ENCODE data around the gene GNGT2.
"Not testable (repeated sequence)": the region's sequence is repeated elsewhere in the genome, so short reads cannot be mapped to it uniquely, and the experiment has no call there.

Gene GNGT2

GRCh38 chr17:49191409-49191916, 18.9 kb downstream of the GNGT2 start:
- Mint-ChIP-seq H3K27me3 (peaks cover 0 to 8% of the 10 kb centered on the region in 2 donors), H3K36me3 (ENCODE audit: insufficient read depth) (peaks cover 21% of the 10 kb centered on the region), H3K27ac (peak overlapping the region; percentile 100), H3K4me1 (ENCODE audit: low read depth in 2 of 2) (peaks cover 29 to 47% of the 10 kb centered on the region in 2 donors), H3K9me3 (no peaks in the 10 kb centered on the region), H3K4me3 (peak overlapping the region; percentile 91 to 97)
- DNase-seq (no peak), ATAC-seq (replicated peaks) (peak; percentile 2)

DNA sequence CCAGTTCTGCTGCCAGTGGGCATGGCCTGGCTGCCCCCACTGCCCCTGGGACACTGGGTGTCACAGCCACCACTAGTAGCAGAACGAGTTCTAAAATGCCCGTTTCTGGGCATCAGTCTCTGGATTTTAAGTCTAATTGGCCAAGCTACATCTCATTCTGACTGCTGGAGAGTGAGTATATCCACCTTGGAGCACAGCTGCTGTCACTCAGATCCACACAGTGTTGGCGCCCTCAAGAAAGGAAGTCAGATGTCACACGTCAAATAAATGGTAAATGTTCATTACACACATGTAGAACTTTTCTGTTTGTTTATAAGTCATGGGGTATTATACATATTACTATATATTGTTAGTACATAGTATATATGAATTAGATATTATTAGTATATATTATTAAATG, 19.4 kb downstream of the GNGT2 start:
- DNase-seq: no peak

DNA sequence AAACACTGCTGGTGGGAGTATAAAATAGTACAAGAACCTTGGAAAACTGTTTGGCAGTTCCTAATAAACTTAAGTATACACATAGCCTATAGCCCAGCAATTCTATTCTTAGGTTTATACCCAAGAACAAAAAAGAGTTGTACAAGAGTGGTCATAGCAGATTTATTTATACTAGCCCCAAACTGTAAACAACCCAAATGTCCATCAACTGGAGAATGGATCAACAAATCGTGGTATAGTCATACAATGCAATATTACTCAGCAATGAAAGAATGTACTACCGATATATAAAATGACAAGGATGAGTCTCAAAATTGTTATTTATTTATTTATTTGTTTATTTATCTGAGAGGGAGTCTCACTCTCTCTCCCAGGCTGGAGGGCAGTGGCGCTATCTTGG, 23.1 kb downstream of the GNGT2 start:
- no peak for ATAC-seq (replicated peaks)
- Mint-ChIP-seq H3K4me3 (no peak overlapping the region), H3K9me3 (peaks cover 0 to 2% of the 10 kb centered on the region in 2 donors), H3K27ac (no peak overlapping the region), H3K36me3 (ENCODE audit: insufficient read depth) (peaks cover 10% of the 10 kb centered on the region), H3K4me1 (ENCODE audit: low read depth in 2 of 2) (peaks cover 16 to 24% of the 10 kb centered on the region in 2 donors), H3K27me3 (peaks cover 0 to 4% of the 10 kb centered on the region in 2 donors)
- no peak for DNase-seq

More for the DNA sequence above, 19.4 kb downstream of the GNGT2 start:
- peak overlapping the region in 1 of 2 donors; percentile 12 for H3K27ac Mint-ChIP-seq
- H3K27me3 Mint-ChIP-seq: peaks cover 0 to 8% of the 10 kb centered on the region in 2 donors
- no peak overlapping the region for H3K4me3 Mint-ChIP-seq
- ATAC-seq (replicated peaks): no peak
- H3K4me1 Mint-ChIP-seq (ENCODE audit: low read depth in 2 of 2): peaks cover 29 to 45% of the 10 kb centered on the region in 2 donors
- H3K9me3 Mint-ChIP-seq: no peaks in the 10 kb centered on the region
- peaks cover 21% of the 10 kb centered on the region for H3K36me3 Mint-ChIP-seq (ENCODE audit: insufficient read depth)

DNA sequence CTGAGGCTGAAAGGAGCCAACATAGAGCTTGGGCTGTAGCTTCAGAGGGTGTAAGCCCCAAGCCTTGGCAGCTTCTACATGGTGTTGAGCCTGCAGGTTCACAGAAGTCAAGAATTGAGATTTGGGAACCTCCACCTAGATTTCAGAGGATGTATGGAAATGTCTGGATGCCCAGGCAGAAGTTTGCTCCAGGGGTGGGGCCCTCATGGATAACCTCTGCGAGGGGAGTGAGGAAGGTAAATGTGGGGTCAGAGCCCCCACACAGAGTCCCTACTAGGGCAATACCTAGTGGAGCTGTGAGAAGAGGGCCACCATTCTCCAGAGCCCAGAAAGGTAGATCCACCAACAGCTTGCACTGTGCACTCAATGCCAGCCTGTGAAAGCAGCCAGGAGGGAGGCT, 25.0 kb downstream of the GNGT2 start:
- not testable (repeated sequence) for H3K9me3 Mint-ChIP-seq; H3K27me3 Mint-ChIP-seq; H3K36me3 Mint-ChIP-seq (ENCODE audit: insufficient read depth); H3K4me3 Mint-ChIP-seq; ATAC-seq (replicated peaks); DNase-seq; H3K27ac Mint-ChIP-seq
- H3K4me1 Mint-ChIP-seq (ENCODE audit: low read depth in 2 of 2): peaks cover 4 to 10% of the 10 kb centered on the region in 2 donors

DNA sequence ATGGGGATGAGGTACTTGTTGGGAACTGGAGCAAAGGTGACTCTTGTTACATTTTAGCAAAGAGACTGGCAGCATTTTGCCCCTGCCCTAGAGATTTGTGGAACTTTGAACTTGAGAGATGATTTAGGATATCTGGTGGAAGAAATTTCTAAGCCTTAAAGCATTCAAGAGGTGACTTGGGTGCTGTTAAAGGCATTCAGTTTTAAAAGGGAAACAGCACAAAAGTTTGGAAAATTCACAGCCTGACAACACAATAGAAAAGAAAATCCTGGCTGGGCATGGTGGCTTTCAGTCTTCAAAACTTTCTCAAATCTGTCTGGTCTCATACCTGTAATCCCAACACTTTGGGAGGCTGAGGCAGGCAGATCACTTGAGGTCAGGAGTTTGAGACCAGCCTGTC, 25.9 kb downstream of the GNGT2 start:
- not testable (repeated sequence) for DNase-seq; ATAC-seq (replicated peaks)

DNA sequence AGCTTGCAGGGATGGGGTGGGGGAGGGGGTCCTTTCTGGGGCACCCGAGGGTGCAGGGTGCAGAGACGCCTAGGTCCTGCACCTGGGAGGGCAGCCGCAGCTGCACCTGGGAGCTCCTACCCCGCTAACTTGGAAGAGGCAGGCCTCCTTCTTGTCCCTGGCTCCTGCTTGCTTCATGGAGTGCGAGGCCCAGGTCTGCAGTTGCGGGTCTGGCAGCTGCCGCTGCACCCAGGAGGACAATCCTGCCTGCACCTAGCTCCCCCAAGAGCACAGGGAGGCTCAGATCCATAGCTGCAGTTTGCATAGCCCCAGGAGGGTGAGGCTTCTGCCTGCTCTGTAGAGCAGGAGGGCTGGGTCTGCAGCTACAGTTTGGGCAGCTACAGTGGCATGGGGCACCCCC, 26.6 kb downstream of the GNGT2 start:
- Mint-ChIP-seq H3K4me1 (ENCODE audit: low read depth in 2 of 2) (peaks cover 3 to 5% of the 10 kb centered on the region in 2 donors), H3K9me3 (peaks cover 0 to 2% of the 10 kb centered on the region in 2 donors), H3K36me3 (ENCODE audit: insufficient read depth) (peaks cover 2% of the 10 kb centered on the region), H3K4me3 (no peak overlapping the region), H3K27ac (no peak overlapping the region), H3K27me3 (no peaks in the 10 kb centered on the region)
- no peak for ATAC-seq (replicated peaks)
- no peak for DNase-seq

More for the DNA sequence above, 25.9 kb downstream of the GNGT2 start:
- not testable (repeated sequence) for H3K4me3 Mint-ChIP-seq; H3K27me3 Mint-ChIP-seq; H3K9me3 Mint-ChIP-seq; H3K27ac Mint-ChIP-seq; H3K36me3 Mint-ChIP-seq (ENCODE audit: insufficient read depth); H3K4me1 Mint-ChIP-seq (ENCODE audit: low read depth in 2 of 2)

GRCh38 chr17:49183341-49183740, 27.0 kb downstream of the GNGT2 start:
- peaks cover 3 to 5% of the 10 kb centered on the region in 2 donors for H3K4me1 Mint-ChIP-seq (ENCODE audit: low read depth in 2 of 2)
- ATAC-seq (replicated peaks): no peak
- H3K27ac Mint-ChIP-seq: no peak overlapping the region
- H3K4me3 Mint-ChIP-seq: no peak overlapping the region
- H3K27me3 Mint-ChIP-seq: no peaks in the 10 kb centered on the region
- DNase-seq: no peak
- H3K9me3 Mint-ChIP-seq: peaks cover 0 to 2% of the 10 kb centered on the region in 2 donors
- peaks cover 2% of the 10 kb centered on the region for H3K36me3 Mint-ChIP-seq (ENCODE audit: insufficient read depth)

GRCh38 chr17:49180998-49181635, 29.3 kb downstream of the GNGT2 start:
- Mint-ChIP-seq H3K36me3 (ENCODE audit: insufficient read depth) (peaks cover 2% of the 10 kb centered on the region), H3K27ac (no peak overlapping the region), H3K4me1 (ENCODE audit: low read depth in 2 of 2) (peaks cover 3 to 5% of the 10 kb centered on the region in 2 donors), H3K27me3 (peaks cover 0 to 2% of the 10 kb centered on the region in 2 donors), H3K4me3 (no peak overlapping the region), H3K9me3 (peaks cover under 1 to 2% of the 10 kb centered on the region in 2 donors)
- no peak for DNase-seq
- ATAC-seq (replicated peaks): no peak

DNA sequence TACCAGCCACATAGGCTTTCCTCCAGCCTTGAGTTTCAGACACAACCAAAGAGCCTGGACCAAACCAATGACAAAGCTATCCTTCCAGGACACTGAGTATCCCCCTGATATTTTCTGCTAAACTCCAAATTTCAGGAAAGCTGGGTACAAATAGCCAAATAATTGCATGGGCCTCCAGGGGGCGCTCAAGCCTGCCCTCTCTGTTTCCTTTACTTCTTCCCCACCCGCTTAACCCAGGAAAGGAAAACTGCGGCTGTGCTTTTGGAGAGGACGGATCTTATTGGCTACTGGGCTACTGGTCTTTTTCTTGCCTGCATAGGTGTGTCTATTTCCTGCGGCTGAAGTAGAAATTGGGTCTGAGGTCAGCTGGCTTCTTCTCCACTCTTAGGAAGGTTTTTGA, 30.1 kb downstream of the GNGT2 start:
- no peak overlapping the region for H3K27ac Mint-ChIP-seq
- H3K27me3 Mint-ChIP-seq: peaks cover 2 to 10% of the 10 kb centered on the region in 2 donors
- peak; percentile 57 to 66 (median 62) for DNase-seq
- peaks cover 2% of the 10 kb centered on the region for H3K36me3 Mint-ChIP-seq (ENCODE audit: insufficient read depth)
- no peak overlapping the region for H3K4me3 Mint-ChIP-seq
- peaks cover 1 to 9% of the 10 kb centered on the region in 2 donors for H3K9me3 Mint-ChIP-seq
- H3K4me1 Mint-ChIP-seq (ENCODE audit: low read depth in 2 of 2): peaks cover 3 to 5% of the 10 kb centered on the region in 2 donors
- ATAC-seq (replicated peaks): peak; percentile 55

DNA sequence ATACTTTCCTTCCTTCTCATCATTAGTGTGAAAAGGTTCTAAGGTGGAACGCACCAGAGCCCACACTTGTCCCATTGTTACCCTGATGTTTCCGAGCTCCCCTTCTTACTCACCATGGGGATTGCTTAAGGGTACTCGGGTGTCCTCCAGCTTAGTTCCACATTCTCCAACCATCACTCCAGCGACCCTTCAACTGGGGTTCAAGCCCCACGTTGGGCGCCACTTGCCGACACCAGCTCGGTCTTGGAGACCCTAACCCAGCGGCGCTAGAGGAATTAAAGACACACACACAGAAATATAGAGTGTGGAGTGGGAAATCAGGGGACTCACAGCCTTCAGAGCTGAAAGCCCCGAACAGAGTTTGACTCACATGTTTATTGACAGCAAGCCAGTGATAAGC, 34.4 kb downstream of the GNGT2 start:
- H3K4me1 Mint-ChIP-seq (ENCODE audit: low read depth in 2 of 2); H3K27ac Mint-ChIP-seq; DNase-seq; H3K36me3 Mint-ChIP-seq (ENCODE audit: insufficient read depth); ATAC-seq (replicated peaks); H3K4me3 Mint-ChIP-seq: not testable (repeated sequence)
- Mint-ChIP-seq H3K27me3 (peaks cover 31 to 50% of the 10 kb centered on the region in 2 donors), H3K9me3 (peaks cover 0 to 15% of the 10 kb centered on the region in 2 donors)

GRCh38 chr17:49170711-49171110, 39.7 kb downstream of the GNGT2 start:
- H3K27me3 Mint-ChIP-seq: peaks cover 80 to 97% of the 10 kb centered on the region in 2 donors
- H3K4me3 Mint-ChIP-seq; H3K4me1 Mint-ChIP-seq (ENCODE audit: low read depth in 2 of 2); ATAC-seq (replicated peaks); H3K27ac Mint-ChIP-seq; DNase-seq; H3K36me3 Mint-ChIP-seq (ENCODE audit: insufficient read depth); H3K9me3 Mint-ChIP-seq: not testable (repeated sequence)

DNA sequence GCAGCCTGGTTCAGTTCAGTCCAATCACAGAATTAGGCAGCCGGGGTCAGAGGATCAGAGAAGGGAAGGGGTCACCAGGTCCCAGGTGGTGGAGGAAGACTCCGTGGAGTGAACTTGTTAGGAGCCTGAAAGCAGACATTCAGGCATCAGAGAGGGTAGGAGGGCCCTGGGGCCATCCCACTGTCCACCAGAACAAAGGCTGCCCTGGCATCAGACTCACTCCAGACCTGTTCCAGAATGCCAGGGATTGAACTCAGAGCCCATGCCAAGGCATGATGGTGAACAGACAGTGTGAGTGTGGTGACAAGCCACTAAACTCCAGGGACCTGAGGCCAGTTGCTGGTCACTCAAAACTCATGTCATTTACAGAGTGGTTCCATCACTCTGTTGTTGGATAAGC, 40.2 kb downstream of the GNGT2 start:
- Mint-ChIP-seq H3K27ac (no peak overlapping the region), H3K27me3 (peaks cover 81 to 97% of the 10 kb centered on the region in 2 donors), H3K4me1 (ENCODE audit: low read depth in 2 of 2) (no peaks in the 10 kb centered on the region)

DNA sequence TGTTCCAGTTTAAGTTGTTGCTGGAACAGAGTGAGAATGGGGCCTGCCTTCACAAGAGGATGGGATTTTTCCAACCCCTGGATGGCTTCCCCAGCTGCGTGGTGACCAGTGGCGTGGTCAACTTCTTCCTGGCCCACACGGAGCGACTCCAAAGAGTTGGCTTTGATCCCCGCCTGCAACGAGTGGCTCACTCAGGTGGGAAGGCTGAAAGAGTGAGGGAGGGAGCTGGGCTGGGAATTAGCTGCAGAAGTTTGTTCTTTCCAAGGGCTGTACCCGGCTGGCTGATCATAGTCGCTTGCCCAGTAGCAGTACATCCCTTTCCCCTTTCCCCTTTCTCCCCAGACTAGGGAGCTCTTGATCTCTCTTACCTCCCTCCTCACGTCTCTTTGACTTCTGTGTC, 41.7 kb downstream of the GNGT2 start:
- H3K27me3 Mint-ChIP-seq: peaks cover 77 to 87% of the 10 kb centered on the region in 2 donors
- H3K4me3 Mint-ChIP-seq: no peak overlapping the region
- H3K9me3 Mint-ChIP-seq: no peaks in the 10 kb centered on the region
- H3K4me1 Mint-ChIP-seq (ENCODE audit: low read depth in 2 of 2): no peaks in the 10 kb centered on the region
- DNase-seq (no peak), ATAC-seq (replicated peaks) (no peak)
- H3K36me3 Mint-ChIP-seq (ENCODE audit: insufficient read depth): no peaks in the 10 kb centered on the region
- H3K27ac Mint-ChIP-seq: no peak overlapping the region

More for the DNA sequence above, 40.2 kb downstream of the GNGT2 start:
- Mint-ChIP-seq H3K4me3 (no peak overlapping the region), H3K9me3 (peaks cover 0 to 5% of the 10 kb centered on the region in 2 donors), H3K36me3 (ENCODE audit: insufficient read depth) (no peaks in the 10 kb centered on the region)
- DNase-seq (no peak), ATAC-seq (replicated peaks) (no peak)

GRCh38 chr17:49165143-49165542, 45.2 kb downstream of the GNGT2 start:
- peaks cover 56 to 64% of the 10 kb centered on the region in 2 donors for H3K27me3 Mint-ChIP-seq
- DNase-seq: no peak
- H3K27ac Mint-ChIP-seq: no peak overlapping the region
- H3K36me3 Mint-ChIP-seq (ENCODE audit: insufficient read depth): no peaks in the 10 kb centered on the region
- ATAC-seq (replicated peaks): no peak
- no peaks in the 10 kb centered on the region for H3K4me1 Mint-ChIP-seq (ENCODE audit: low read depth in 2 of 2)
- no peaks in the 10 kb centered on the region for H3K9me3 Mint-ChIP-seq
- H3K4me3 Mint-ChIP-seq: no peak overlapping the region
